Hepatocyte (in vitro differentiated cells): ENCODE results near the gene KCNQ1. TPM values are rescaled to one million over a fixed set of nuclear protein-coding genes. Genes with fewer than 3 reads are reported as not detected.

ENCODE experiments used
- DNase-seq: peaks from one replicate; pipeline ENCODE4 v3.0.0-alpha.2; 2016; ENCODE audit warnings: low spot score
- H2AFZ ChIP-seq: fragments of 200-600 bp; sonication (generic); 2 replicates; pipeline ENCODE4 v1.6.0; 2016; ENCODE audit warnings: antibody characterized with exemption, mild to moderate bottlenecking
- H3K27ac ChIP-seq: fragments of 200-600 bp; sonication (generic); 2 replicates; pipeline ENCODE4 v1.5.1; 2016; ENCODE audit warnings: mild to moderate bottlenecking
- H3K27me3 ChIP-seq: fragments of 200-600 bp; sonication (generic); 2 replicates; pipeline ENCODE4 v1.6.1; 2016
- H3K36me3 ChIP-seq: fragments of 200-600 bp; sonication (generic); replicated peaks from 2 replicates; pipeline ENCODE4 v1.5.1; 2016; ENCODE audit warnings: low read depth; ENCODE audit not compliant: insufficient read depth
- H3K4me1 ChIP-seq: fragments of 200-600 bp; sonication (generic); 2 replicates; pipeline ENCODE4 v1.5.1; 2016; ENCODE audit warnings: mild to moderate bottlenecking, moderate library complexity; ENCODE audit not compliant: insufficient read depth
- H3K4me2 ChIP-seq: fragments of 200-600 bp; sonication (generic); 2 replicates; pipeline ENCODE4 v1.6.0; 2016
- H3K4me3 ChIP-seq: fragments of 200-600 bp; sonication (generic); 2 replicates; pipeline ENCODE4 v1.5.1; 2016; ENCODE audit warnings: mild to moderate bottlenecking
- H3K79me2 ChIP-seq: fragments of 200-600 bp; sonication (generic); 2 replicates; pipeline ENCODE4 v1.6.0; 2017; ENCODE audit warnings: mild to moderate bottlenecking
- H3K9me2 ChIP-seq: fragments of 200-600 bp; sonication (generic); replicated peaks from 2 replicates; pipeline ENCODE4 v1.6.0; 2017; ENCODE audit warnings: mild to moderate bottlenecking; ENCODE audit not compliant: insufficient read depth
- H3K9me3 ChIP-seq: fragments of 200-600 bp; sonication (generic); 2 replicates; pipeline ENCODE4 v1.5.1; 2016; ENCODE audit warnings: low read depth, mild to moderate bottlenecking
- H4K20me1 ChIP-seq: fragments of 200-600 bp; sonication (generic); 2 replicates; pipeline ENCODE4 v1.6.0; 2016; ENCODE audit warnings: mild to moderate bottlenecking; ENCODE audit not compliant: insufficient read depth, poor library complexity, severe bottlenecking
- EZH2 ChIP-seq: fragments of 200-600 bp; sonication (generic); IDR thresholded peaks from 2 replicates; pipeline ENCODE4 v1.6.1; 2016; ENCODE audit warnings: antibody characterized with exemption, mild to moderate bottlenecking, borderline replicate concordance
- EZH2phosphoT487 ChIP-seq: fragments of 200-600 bp; sonication (generic); IDR thresholded peaks from one replicate; pipeline ENCODE4 v1.6.1; 2018; ENCODE audit warnings: antibody characterized with exemption, mild to moderate bottlenecking, low read depth, moderate library complexity; ENCODE audit not compliant: unreplicated experiment, severe bottlenecking
- WGBS: methylation state at CpG from one replicate; pipeline ENCODE4 v1.1.6; 2016; ENCODE audit warnings: low lambda C conversion rate; ENCODE audit errors: missing lambda C conversion rate; 5-methylcytosine and 5-hydroxymethylcytosine counted together
- polyA plus RNA-seq: library from polyadenylated mRNA; unstranded; fragments of >200 nt; fragmentation: Nextera tagmentation; extraction: Ambion mirVana; gene quantifications from 2 replicates; pipeline ENCODE4 v1.2.1, GENCODE V29; 2016
- total RNA-seq: library from RNA; depleted of rRNA; stranded (reverse); fragments of >200 nt; gene quantifications from 2 replicates; pipeline ENCODE4 v1.2.3, GENCODE V29; 2014
- TF ChIP-seq, protein P1 (sequence below): fragments of 200-600 bp; sonication (generic); IDR thresholded peaks from 2 replicates; pipeline ENCODE4 v1.5.1; 2016; ENCODE audit warnings: antibody characterized with exemption, mild to moderate bottlenecking; ENCODE audit not compliant: poor library complexity

Gene KCNQ1
- total and polyA plus RNA-seq, 2 experiments from 2014 or later: 1.8 to 6.4 TPM

GRCh38 chr11:2787816-2788167, 343.0 kb downstream of the KCNQ1 start:
- Histone ChIP-seq H3K4me1 (peaks cover 11% of the 10 kb centered on the region), H3K36me3 (no peaks in the 10 kb centered on the region), H3K27ac (peak overlapping the region; percentile 30), H3K27me3 (no peaks in the 10 kb centered on the region), H3K79me2 (no peaks in the 10 kb centered on the region), H3K9me3 (no peaks in the 10 kb centered on the region), H3K9me2 (no peaks in the 10 kb centered on the region), H3K4me2 (no peak overlapping the region), H3K4me3 (no peak overlapping the region), H2AFZ (no peak overlapping the region), H4K20me1 (no peaks in the 10 kb centered on the region)
- TF ChIP-seq EZH2phosphoT487 (no peak), EZH2 (no peak)
- TF ChIP-seq, protein P1, sequence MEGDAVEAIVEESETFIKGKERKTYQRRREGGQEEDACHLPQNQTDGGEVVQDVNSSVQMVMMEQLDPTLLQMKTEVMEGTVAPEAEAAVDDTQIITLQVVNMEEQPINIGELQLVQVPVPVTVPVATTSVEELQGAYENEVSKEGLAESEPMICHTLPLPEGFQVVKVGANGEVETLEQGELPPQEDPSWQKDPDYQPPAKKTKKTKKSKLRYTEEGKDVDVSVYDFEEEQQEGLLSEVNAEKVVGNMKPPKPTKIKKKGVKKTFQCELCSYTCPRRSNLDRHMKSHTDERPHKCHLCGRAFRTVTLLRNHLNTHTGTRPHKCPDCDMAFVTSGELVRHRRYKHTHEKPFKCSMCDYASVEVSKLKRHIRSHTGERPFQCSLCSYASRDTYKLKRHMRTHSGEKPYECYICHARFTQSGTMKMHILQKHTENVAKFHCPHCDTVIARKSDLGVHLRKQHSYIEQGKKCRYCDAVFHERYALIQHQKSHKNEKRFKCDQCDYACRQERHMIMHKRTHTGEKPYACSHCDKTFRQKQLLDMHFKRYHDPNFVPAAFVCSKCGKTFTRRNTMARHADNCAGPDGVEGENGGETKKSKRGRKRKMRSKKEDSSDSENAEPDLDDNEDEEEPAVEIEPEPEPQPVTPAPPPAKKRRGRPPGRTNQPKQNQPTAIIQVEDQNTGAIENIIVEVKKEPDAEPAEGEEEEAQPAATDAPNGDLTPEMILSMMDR: no peak
- no peak for DNase-seq
- 92% methylated on average over 10 of the region's 10 CpGs for WGBS

DNA sequence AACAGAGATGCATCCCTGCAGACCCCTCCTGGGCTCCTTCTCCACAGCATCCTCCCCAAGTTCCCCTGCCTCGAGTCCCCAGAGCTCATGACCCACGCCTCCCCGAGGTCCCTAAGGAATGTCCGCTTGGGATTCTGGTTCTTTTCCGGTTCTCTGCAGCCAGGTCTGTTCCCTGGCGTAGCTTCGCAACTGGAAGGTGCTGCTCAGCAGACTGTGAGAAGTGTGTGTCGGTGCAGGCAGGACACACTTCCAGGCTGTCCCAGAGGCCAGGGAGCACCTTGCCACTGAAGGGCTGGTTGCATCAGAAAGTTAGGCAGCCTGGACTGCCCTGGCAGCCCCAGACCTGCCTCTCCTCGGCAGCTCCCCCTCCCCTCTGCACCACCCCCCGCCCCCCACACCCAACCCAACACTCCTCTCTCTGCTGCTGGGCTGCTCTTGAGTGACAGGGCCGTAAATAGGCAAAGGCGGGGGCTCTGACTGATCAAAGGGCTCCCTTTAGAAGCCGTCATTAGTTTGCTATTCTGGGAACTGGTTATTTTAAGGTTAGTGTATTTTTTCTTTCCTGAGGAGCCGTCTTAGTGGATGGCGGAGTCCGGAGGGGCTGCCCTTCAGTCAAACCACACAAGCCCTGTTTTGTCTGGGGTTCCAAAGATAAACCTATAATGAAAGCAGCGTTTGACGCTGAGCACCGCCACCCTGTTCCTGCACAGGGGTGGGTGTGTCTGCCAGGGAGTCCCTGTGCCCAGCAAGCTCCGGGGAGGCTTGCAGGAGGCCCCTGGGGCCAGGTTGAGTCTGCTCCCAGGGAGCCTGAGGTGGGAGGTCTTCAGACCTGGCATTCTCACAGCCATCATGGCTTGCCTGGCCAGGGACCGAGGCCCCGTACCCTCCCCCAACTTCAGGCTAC, 343.6 kb downstream of the KCNQ1 start:
- Histone ChIP-seq H3K4me1 (peaks cover 11% of the 10 kb centered on the region), H3K4me2 (peak overlapping the region; percentile 64), H3K36me3 (no peaks in the 10 kb centered on the region), H3K27ac (peak overlapping the region; percentile 30), H3K9me3 (no peaks in the 10 kb centered on the region), H4K20me1 (no peaks in the 10 kb centered on the region), H3K27me3 (no peaks in the 10 kb centered on the region), H2AFZ (peak overlapping the region; percentile 45), H3K4me3 (no peak overlapping the region), H3K9me2 (no peaks in the 10 kb centered on the region), H3K79me2 (no peaks in the 10 kb centered on the region)
- TF ChIP-seq EZH2phosphoT487: no peak
- TF ChIP-seq, protein P1: no peak
- WGBS: 38% methylated on average over 22 of the region's 22 CpGs
- DNase-seq: peak; percentile 65

DNA sequence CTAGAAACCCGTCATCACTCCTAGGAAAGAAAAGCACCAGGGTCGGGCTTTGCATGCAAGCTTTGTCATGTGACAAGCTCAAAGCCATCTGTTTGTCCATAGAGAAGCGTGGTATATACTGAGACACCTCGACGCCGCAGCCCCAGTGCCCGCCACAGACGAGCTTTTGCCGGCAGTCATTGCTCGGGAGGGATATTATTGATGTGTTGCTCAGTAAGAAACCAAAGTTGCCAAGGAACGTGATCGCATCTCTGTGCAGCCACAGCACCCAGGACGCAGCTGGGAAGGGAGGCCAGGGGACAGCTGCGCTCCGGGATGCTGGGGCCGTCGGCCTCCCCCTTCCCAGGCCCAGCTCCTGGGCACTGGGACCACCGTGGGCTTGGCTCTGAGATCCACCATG, 344.5 kb downstream of the KCNQ1 start:
- Histone ChIP-seq H3K36me3 (no peaks in the 10 kb centered on the region), H3K27me3 (no peaks in the 10 kb centered on the region), H3K4me2 (no peak overlapping the region), H4K20me1 (no peaks in the 10 kb centered on the region), H3K4me3 (no peak overlapping the region), H2AFZ (no peak overlapping the region), H3K79me2 (no peaks in the 10 kb centered on the region), H3K9me2 (no peaks in the 10 kb centered on the region), H3K9me3 (no peaks in the 10 kb centered on the region), H3K4me1 (peaks cover 11% of the 10 kb centered on the region), H3K27ac (peak overlapping the region; percentile 30)
- DNase-seq: no peak
- WGBS: 93% methylated on average over 18 of the region's 18 CpGs
- TF ChIP-seq, protein P1: no peak
- TF ChIP-seq EZH2phosphoT487 (no peak), EZH2 (no peak)
